SK-N-SH treated with all-trans-retinoic acid at 6 μM for 48 hours (cell line): ENCODE results near the gene TESMIN.

Experiments used
- ATAC-seq: fragments of 200-7000 bp; cut with Tn5 transposase; 3 replicates; pipeline ENCODE4 v1.9.1; 2020; ENCODE audit warnings: mild to moderate bottlenecking, moderate library complexity
- ARNTL ChIP-seq: fragments of 450-650 bp; formaldehyde crosslinking; IDR thresholded peaks from 2 replicates; pipeline ENCODE4 v1.5.0; 2020; ENCODE audit warnings: low read depth, mild to moderate bottlenecking, moderate library complexity, borderline replicate concordance
- BACH2 ChIP-seq: fragments of 250-450 bp; sonication (Bioruptor Pico); IDR thresholded peaks from 2 replicates; pipeline ENCODE4 v1.9.0; 2021; ENCODE audit warnings: mild to moderate bottlenecking, borderline replicate concordance
- CREB5 ChIP-seq: fragments of 250-450 bp; sonication (Bioruptor Pico); IDR thresholded peaks from 2 replicates; pipeline ENCODE4 v1.5.1; 2020; ENCODE audit warnings: low read depth, mild to moderate bottlenecking, moderate library complexity
- CSDC2 ChIP-seq: fragments of 250-450 bp; sonication (Bioruptor Pico); IDR thresholded peaks from 2 replicates; pipeline ENCODE4 v1.5.0; 2020; ENCODE audit warnings: mild to moderate bottlenecking, moderate library complexity
- CSRNP3 ChIP-seq: fragments of 250-450 bp; sonication (Bioruptor Pico); IDR thresholded peaks from 2 replicates; pipeline ENCODE4 v1.5.1; 2021; ENCODE audit warnings: mild to moderate bottlenecking, moderate library complexity
- ESRRG ChIP-seq: fragments of 250-450 bp; sonication (Bioruptor Pico); IDR thresholded peaks from 2 replicates; pipeline ENCODE4 v1.6.1; 2021; ENCODE audit warnings: mild to moderate bottlenecking
- ISL1 ChIP-seq: fragments of 250-450 bp; sonication (Bioruptor Pico); IDR thresholded peaks from 2 replicates; pipeline ENCODE4 v2.1.2; 2022; ENCODE audit warnings: mild to moderate bottlenecking, moderate library complexity
- OSR1 ChIP-seq: fragments of 250-450 bp; sonication (Bioruptor Pico); IDR thresholded peaks from 2 replicates; pipeline ENCODE4 v1.8.0; 2022; ENCODE audit warnings: moderate library complexity, mild to moderate bottlenecking, inconsistent platforms
- PATZ1 ChIP-seq: fragments of 250-450 bp; sonication (Bioruptor Pico); IDR thresholded peaks from 2 replicates; pipeline ENCODE4 v1.8.0; 2020; ENCODE audit warnings: mild to moderate bottlenecking, moderate library complexity, borderline replicate concordance
- POU6F1 ChIP-seq: fragments of 250-450 bp; sonication (Bioruptor Pico); IDR thresholded peaks from 2 replicates; pipeline ENCODE4 v1.8.0; 2021; ENCODE audit warnings: low read depth, mild to moderate bottlenecking, moderate library complexity, borderline replicate concordance
- PPARA ChIP-seq: fragments of 250-450 bp; sonication (Bioruptor Pico); IDR thresholded peaks from 2 replicates; pipeline ENCODE4 v1.5.0; 2020; ENCODE audit warnings: mild to moderate bottlenecking, borderline replicate concordance
- RARB ChIP-seq: fragments of 250-450 bp; sonication (Bioruptor Pico); IDR thresholded peaks from 2 replicates; pipeline ENCODE4 v1.8.0; 2021; ENCODE audit warnings: mild to moderate bottlenecking, moderate library complexity
- SNAI2 ChIP-seq: fragments of 250-450 bp; sonication (Bioruptor Pico); IDR thresholded peaks from 2 replicates; pipeline ENCODE4 v1.5.0; 2020; ENCODE audit warnings: mild to moderate bottlenecking, moderate library complexity
- TCF4 ChIP-seq: fragments of 250-450 bp; sonication (Bioruptor Pico); IDR thresholded peaks from 2 replicates; pipeline ENCODE4 v1.8.0; 2021; ENCODE audit warnings: mild to moderate bottlenecking, moderate library complexity, borderline replicate concordance
- TOX ChIP-seq: fragments of 250-450 bp; sonication (Bioruptor Pico); IDR thresholded peaks from 2 replicates; pipeline ENCODE4 v1.8.0; 2021; ENCODE audit warnings: mild to moderate bottlenecking, moderate library complexity, borderline replicate concordance
- TSHZ2 ChIP-seq: fragments of 250-450 bp; sonication (Bioruptor Pico); IDR thresholded peaks from 2 replicates; pipeline ENCODE4 v1.5.0; 2020; ENCODE audit warnings: mild to moderate bottlenecking, moderate library complexity
- ZC3H10 ChIP-seq: fragments of 250-450 bp; sonication (Bioruptor Pico); IDR thresholded peaks from 2 replicates; pipeline ENCODE4 v1.5.1; 2021; ENCODE audit warnings: mild to moderate bottlenecking, moderate library complexity
- ZFP30 ChIP-seq: fragments of 450-650 bp; formaldehyde crosslinking; IDR thresholded peaks from 2 replicates; pipeline ENCODE4 v1.5.0; 2022; ENCODE audit warnings: mild to moderate bottlenecking, moderate library complexity
- ZNF565 ChIP-seq: fragments of 450-650 bp; formaldehyde crosslinking; conservative IDR thresholded peaks from 2 replicates; pipeline ENCODE4 v1.5.0; 2020; ENCODE audit warnings: low read depth, mild to moderate bottlenecking, moderate library complexity
- ZNF70 ChIP-seq: fragments of 450-650 bp; formaldehyde crosslinking; IDR thresholded peaks from 2 replicates; pipeline ENCODE4 v1.5.0; 2020; ENCODE audit warnings: mild to moderate bottlenecking, moderate library complexity
- ZNF8 ChIP-seq: fragments of 450-650 bp; formaldehyde crosslinking; IDR thresholded peaks from 2 replicates; pipeline ENCODE4 v1.5.0; 2020; ENCODE audit warnings: mild to moderate bottlenecking, moderate library complexity

TESMIN gene

GRCh38 chr11:68711114-68711513, 40.2 kb downstream of the TESMIN start (continued):
- TF ChIP-seq BACH2 (no peak), ZNF565 (CRISPR knock-in tag) (no peak), ISL1 (CRISPR knock-in tag) (no peak), ZNF8 (no peak), PPARA (CRISPR knock-in tag) (no peak)

- no peak for ATAC-seq
- TF ChIP-seq ZNF8, result no peak
- no peak for TF ChIP-seq RARB
- TF ChIP-seq PATZ1 (CRISPR knock-in tag), result no peak
- TF ChIP-seq ZFP30 (CRISPR knock-in tag), result no peak
- TF ChIP-seq CSDC2, result no peak
- TF ChIP-seq PPARA (CRISPR knock-in tag), result no peak
- no peak for TF ChIP-seq ZNF70
- no peak for TF ChIP-seq POU6F1 (CRISPR knock-in tag)
- TF ChIP-seq CSRNP3, result no peak
- TF ChIP-seq CREB5, result no peak
- TF ChIP-seq OSR1, result no peak
- no peak for TF ChIP-seq SNAI2 (CRISPR knock-in tag)
- no peak for TF ChIP-seq ISL1 (CRISPR knock-in tag)
- TF ChIP-seq ARNTL (CRISPR knock-in tag), result no peak
- no peak for TF ChIP-seq TSHZ2
- TF ChIP-seq ESRRG (CRISPR knock-in tag), result no peak
- no peak for TF ChIP-seq TOX (CRISPR knock-in tag)
Measured at GRCh38 chr11:68710409-68710808, 40.9 kb downstream of the TESMIN start.

GRCh38 chr11:68709062-68709461, 42.3 kb downstream of the TESMIN start:
- no peak for TF ChIP-seq ZC3H10 (CRISPR knock-in tag)
- TF ChIP-seq RARB, result no peak
- TF ChIP-seq TOX (CRISPR knock-in tag), result no peak
- no peak for TF ChIP-seq POU6F1 (CRISPR knock-in tag)
- no peak for TF ChIP-seq TSHZ2
- no peak for TF ChIP-seq ZNF70
- no peak for TF ChIP-seq TCF4 (CRISPR knock-in tag)
- TF ChIP-seq OSR1, result no peak
- TF ChIP-seq CREB5, result no peak
- no peak for TF ChIP-seq PPARA (CRISPR knock-in tag)
- ATAC-seq, result no peak
